Activated B cell treated with CpG ODN at 0.5 μM for 24 hours (primary cell): ENCODE data around the gene SPOUT1. TPM values are rescaled to one million over a fixed set of nuclear protein-coding genes. Genes with fewer than 3 reads are reported as not detected.

Experiments
- ATAC-seq: fragments of 200-7000 bp; cut with Tn5 transposase; one replicate; pipeline ENCODE4 v1.10.0; 2021; ENCODE audit warnings: low read depth, mild to moderate bottlenecking, moderate library complexity
- CTCF ChIA-PET: fragments of 350-600 bp; sonication (Branson Sonifier 250); formaldehyde crosslinking; loops from one replicate; lab custom pipeline; 2021; ENCODE audit warnings: antibody characterized with exemption; lab: Charles Lee
- POLR2A ChIA-PET: fragments of 350-600 bp; sonication (Branson Sonifier 250); formaldehyde crosslinking; loops from one replicate; lab custom pipeline; 2021; ENCODE audit warnings: antibody characterized with exemption; lab: Charles Lee
- DNase-seq: peaks from one replicate; pipeline ENCODE4 v3.0.0; 2022
- H3K27ac Mint-ChIP-seq: one replicate; pipeline ENCODE4 v1.8.0; 2020; ENCODE audit warnings: mixed read lengths
- H3K27me3 Mint-ChIP-seq: one replicate; pipeline ENCODE4 v1.8.0; 2021; ENCODE audit warnings: mixed read lengths
- H3K36me3 Mint-ChIP-seq: one replicate; pipeline ENCODE4 v1.8.0; 2021; ENCODE audit warnings: low read depth, mixed read lengths
- H3K4me1 Mint-ChIP-seq: one replicate; pipeline ENCODE4 v1.8.0; 2021; ENCODE audit warnings: mixed read lengths
- H3K4me3 Mint-ChIP-seq: one replicate; pipeline ENCODE4 v1.8.0; 2020; ENCODE audit warnings: mild to moderate bottlenecking, mixed read lengths
- H3K9me3 Mint-ChIP-seq: one replicate; pipeline ENCODE4 v1.8.0; 2020; ENCODE audit warnings: mixed read lengths
- CTCF ChIP-seq: fragments of 200-600 bp; IDR thresholded peaks from one replicate; pipeline ENCODE4 v1.8.0; 2022; ENCODE audit warnings: antibody characterized with exemption, mild to moderate bottlenecking
- intact Hi-C: fragments of 100-400 bp; cut with micrococcal nuclease; formaldehyde crosslinking; loops from one replicate; pipeline ENCODE4 v1.15.1; 2024
- total RNA-seq: library from RNA; stranded (reverse); gene quantifications from 2 replicates; pipeline ENCODE4 v1.2.3, GENCODE V29; 2022

SPOUT1 gene
- total RNA-seq, 1 donor from 2014 or later, result 79.1 TPM

DNA sequence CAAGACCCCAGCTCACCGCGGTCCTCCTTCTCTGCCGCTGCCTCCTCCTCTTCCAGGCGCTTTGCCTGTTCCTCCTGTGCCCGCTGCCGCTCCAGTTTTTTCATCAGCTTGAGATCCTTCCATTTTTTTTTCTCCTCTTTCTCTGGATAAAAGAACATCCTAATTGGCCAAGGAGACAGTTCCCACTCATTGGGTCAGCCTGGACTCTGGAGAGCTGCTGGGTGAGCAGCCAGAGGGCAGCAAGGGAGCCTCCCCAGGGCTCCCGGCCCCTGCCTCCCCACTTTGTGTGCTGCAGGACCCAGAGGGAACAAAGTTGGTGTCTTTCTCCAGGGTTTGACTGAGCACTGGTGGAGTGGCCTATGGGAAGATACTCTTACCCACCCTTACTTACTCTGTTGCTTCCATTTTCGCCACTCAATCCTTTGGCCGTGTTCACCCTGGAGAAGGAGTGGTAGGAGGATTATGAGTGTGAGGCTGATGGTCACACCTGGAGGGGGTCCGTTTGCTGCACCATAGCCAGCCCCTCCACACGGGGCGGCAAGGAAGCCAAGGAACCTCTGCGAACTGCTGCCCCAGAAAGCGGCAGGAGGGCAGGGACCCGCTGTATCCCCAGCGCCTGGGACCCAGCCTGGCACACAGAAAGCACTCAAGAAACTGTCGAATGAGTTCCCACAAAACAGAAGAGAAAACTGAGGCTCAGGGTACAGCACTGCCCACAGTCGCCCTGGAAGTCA lies 708 bp downstream of the SPOUT1 start:
- no peak for ATAC-seq
- ChIA-PET CTCF (interaction anchor here (1.3 to 1.4 kb wide), 2 partner anchors 10 to 100 kb away, joined by 3 to 12 read pairs; partner anchors contain the start of gene ENDOG), POLR2A (interaction anchor here (0.5 to 1.6 kb wide), 11 partner anchors 10 to 1032 kb away, joined by 3 to 49 read pairs (median 5); partner anchors contain the start of genes ENDOG, KYAT1, LRRC8A and MIGA2)
- peak overlapping the region; percentile 94 for H3K4me3 Mint-ChIP-seq
- intact Hi-C loops, result loop anchor here (1.0 kb wide), 2 partner anchors 11 to 53 kb away; partner anchors contain the start of genes ENDOG and LRRC8A
- peak overlapping the region; percentile 90 for H3K27ac Mint-ChIP-seq
- no peak for TF ChIP-seq CTCF
- peaks cover 22% of the 10 kb centered on the region for H3K4me1 Mint-ChIP-seq
- peaks cover 38% of the 10 kb centered on the region for H3K36me3 Mint-ChIP-seq
- H3K27me3 Mint-ChIP-seq, result no peaks in the 10 kb centered on the region
- H3K9me3 Mint-ChIP-seq, result no peaks in the 10 kb centered on the region
- no peak for DNase-seq

DNA sequence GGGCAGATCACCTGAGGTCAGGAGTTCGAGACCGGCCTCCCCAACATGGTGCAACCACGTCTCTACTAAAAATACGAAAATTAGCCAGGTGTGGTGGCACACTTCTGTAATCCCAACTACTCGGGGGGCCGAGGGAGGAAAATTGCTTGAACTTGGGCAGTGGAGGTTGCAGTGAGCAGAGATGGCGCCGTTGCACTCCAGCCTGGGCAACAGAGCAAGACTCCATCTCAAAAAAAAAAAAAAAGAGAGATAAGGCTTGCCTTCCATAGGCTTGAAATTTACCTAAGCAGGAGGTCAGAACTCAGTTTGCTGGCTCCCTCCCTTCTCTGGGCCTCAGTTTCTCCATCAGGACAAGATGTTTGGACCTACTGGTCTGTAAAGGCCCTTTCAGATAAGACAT lies 1.3 kb downstream of the SPOUT1 start:
- no peaks in the 10 kb centered on the region for H3K9me3 Mint-ChIP-seq
- H3K27me3 Mint-ChIP-seq, result no peaks in the 10 kb centered on the region

GRCh38 chr9:128825923-128826700 lies 3.5 kb downstream of the SPOUT1 start:
- ChIA-PET CTCF (no interaction called here), POLR2A (interaction anchor here (1.8 kb wide), 1 partner anchor 7 kb away, joined by 5 read pairs; the partner anchor contains the start of gene ENDOG)
- Mint-ChIP-seq H3K4me3 (no peak overlapping the region), H3K27ac (no peak overlapping the region), H3K4me1 (peaks cover 22% of the 10 kb centered on the region), H3K27me3 (no peaks in the 10 kb centered on the region), H3K9me3 (no peaks in the 10 kb centered on the region), H3K36me3 (peaks cover 61% of the 10 kb centered on the region)
- TF ChIP-seq CTCF, result no peak
- ATAC-seq (no peak), DNase-seq (no peak)
- intact Hi-C loops, result no loop called here

More for the DNA sequence above, 1.3 kb downstream of the SPOUT1 start:
- DNase-seq (no peak), ATAC-seq (no peak)
- ChIA-PET CTCF (interaction anchor here (1.5 kb wide), 1 partner anchor 10 kb away, joined by 5 read pairs; the partner anchor contains the start of gene ENDOG), POLR2A (interaction anchor here (0.8 kb wide), 1 partner anchor 10 kb away, joined by 7 read pairs; the partner anchor contains the start of gene ENDOG)
- Mint-ChIP-seq H3K27ac (peak overlapping the region; percentile 24), H3K36me3 (peaks cover 41% of the 10 kb centered on the region), H3K4me1 (peaks cover 22% of the 10 kb centered on the region), H3K4me3 (peak overlapping the region; percentile 94)
- no peak for TF ChIP-seq CTCF
- intact Hi-C loops, result no loop called here

GRCh38 chr9:128824911-128825310 lies 4.7 kb downstream of the SPOUT1 start:
- Mint-ChIP-seq H3K4me3 (no peak overlapping the region), H3K9me3 (no peaks in the 10 kb centered on the region)

More at GRCh38 chr9:128824911-128825310, 4.7 kb downstream of the SPOUT1 start:
- no peak for TF ChIP-seq CTCF
- H3K36me3 Mint-ChIP-seq, result peaks cover 65% of the 10 kb centered on the region
- intact Hi-C loops, result no loop called here
- no peak for ATAC-seq
- no peak for DNase-seq
- H3K27ac Mint-ChIP-seq, result no peak overlapping the region
- POLR2A ChIA-PET, result no interaction called here
- H3K27me3 Mint-ChIP-seq, result no peaks in the 10 kb centered on the region
- peaks cover 22% of the 10 kb centered on the region for H3K4me1 Mint-ChIP-seq
- CTCF ChIA-PET, result no interaction called here
